Ammon's horn (tissue), 1 donor: ENCODE results near the gene SLC4A4.

ENCODE experiments used
- DNase-seq: peaks from one replicate; pipeline ENCODE4 v3.0.0-alpha.2; 2016; ENCODE audit warnings: low spot score

The SLC4A4 gene

DNA sequence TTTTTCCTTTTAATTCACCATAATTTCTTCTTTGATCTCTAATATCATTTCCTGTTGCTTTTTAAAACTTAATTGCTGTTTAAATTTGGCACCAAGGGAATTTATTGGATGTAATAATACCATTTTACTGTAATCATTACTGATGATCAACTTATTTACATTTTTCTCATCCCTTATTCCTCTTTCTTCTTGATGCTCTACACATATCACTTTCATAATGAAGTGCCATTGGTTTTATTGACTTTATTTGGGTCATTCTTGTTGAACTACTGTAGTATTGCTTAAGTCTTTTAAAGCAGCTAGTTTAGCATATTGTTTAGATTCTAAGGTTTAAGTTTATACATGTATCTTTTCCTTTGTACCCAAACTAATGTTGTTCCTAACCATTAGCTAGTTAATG, 130.7 kb downstream of the SLC4A4 start:
- no peak for DNase-seq

DNA sequence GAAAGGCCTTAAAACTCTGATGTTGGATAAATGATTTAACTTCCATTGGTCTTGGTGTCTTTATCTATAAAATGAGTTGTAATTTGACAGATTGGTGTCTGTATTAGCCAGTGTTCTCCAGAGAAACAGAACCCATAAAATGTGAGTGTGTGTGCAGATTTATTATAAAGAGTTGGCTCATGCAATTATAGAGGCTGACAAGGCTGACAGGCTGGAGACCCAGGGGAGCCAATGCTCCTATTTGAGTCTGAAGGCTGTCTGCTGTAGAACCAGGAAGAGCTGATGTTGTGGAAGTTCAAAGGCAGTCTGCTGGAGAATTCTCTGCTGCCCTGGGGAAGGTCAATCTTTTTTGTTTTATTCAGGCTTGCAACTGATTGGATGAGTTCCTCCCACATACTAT, 131.7 kb downstream of the SLC4A4 start:
- DNase-seq: no peak

DNA sequence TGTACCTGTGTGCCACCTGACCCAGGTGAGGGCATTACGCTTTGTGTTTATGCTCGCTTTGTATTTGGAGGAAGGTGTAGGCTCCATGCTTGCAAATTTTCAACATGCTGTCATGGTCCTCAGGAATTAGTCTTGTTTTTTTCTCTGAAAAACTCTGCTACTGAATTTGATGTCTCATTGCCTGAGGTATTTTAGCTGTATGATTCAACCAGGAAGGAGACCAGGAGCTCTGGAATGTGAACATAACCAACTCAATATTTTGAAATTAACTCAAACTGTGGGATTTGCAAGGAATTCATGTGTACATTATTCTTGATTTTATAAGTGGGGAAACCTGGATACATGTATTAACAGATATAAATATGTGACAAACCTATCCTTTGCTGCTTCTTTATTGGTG, 134.1 kb downstream of the SLC4A4 start:
- DNase-seq: no peak

DNA sequence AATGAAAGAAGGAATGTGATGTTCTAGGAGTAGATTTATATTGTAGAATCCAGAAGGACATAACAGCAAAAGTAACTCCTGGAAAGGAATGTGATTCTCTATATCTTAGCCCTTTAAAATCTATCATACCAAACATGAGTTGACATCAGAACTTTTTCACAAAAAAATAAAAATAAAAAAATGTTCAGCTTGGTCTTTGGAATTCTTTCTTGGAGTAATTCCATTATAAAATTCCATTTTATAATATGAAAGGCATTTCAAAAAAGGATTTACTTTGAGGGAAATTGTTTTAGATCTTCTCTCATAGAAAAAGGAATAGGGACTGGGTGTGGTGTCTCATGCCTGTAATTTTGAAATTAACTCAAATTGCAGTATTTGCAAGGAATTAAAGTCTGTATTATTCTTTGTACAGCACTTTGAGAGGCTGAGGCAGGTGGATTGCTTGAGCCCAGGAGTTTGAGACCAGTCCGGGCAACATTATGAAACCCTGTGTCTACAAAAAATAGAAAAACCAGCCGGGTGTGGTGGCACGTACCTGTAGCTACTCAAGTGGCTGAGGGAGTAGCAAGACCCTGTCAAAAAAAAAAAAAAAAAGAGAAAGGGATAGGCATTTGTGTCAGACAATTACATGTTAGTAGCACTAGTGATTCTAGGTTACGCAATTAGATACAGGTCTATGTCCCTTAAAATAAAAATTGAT, 134.9 kb downstream of the SLC4A4 start:
- no peak for DNase-seq

DNA sequence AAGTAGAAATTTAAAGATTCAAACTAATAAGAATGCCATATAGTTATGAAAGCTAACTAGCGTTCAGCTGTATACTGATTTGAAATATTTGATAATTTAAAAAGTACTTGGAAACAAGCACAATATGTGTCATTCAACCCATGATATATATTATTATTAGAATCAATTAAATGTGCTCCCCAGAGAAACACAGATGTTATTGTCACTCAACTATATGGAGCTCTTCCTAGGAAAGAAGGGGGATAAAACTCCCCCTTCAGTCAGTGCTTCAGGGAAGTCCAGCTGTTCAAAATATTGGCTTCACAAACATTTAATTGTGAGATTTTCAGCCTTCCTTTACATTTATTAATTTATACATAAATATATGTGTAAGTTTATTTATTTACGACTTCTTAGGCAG, 135.9 kb downstream of the SLC4A4 start:
- no peak for DNase-seq

DNA sequence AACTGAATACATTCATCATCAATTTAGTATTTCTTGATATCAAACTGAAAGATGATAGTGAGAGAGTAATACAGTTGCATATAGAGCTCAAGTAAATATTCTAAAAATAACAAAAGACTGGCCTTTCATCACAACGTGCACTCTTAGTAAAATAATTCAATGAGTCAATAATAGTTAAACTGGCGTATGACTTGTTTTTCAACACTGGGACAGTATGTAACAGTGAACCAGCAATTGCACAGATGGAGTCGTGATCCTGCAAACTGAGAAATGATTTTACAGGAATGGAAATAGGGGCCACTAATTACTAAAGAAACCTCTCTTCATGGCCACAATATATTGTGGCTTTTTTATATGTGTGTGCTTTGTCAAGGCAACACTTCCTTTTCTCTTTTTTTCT, 137.4 kb downstream of the SLC4A4 start:
- no peak for DNase-seq

DNA sequence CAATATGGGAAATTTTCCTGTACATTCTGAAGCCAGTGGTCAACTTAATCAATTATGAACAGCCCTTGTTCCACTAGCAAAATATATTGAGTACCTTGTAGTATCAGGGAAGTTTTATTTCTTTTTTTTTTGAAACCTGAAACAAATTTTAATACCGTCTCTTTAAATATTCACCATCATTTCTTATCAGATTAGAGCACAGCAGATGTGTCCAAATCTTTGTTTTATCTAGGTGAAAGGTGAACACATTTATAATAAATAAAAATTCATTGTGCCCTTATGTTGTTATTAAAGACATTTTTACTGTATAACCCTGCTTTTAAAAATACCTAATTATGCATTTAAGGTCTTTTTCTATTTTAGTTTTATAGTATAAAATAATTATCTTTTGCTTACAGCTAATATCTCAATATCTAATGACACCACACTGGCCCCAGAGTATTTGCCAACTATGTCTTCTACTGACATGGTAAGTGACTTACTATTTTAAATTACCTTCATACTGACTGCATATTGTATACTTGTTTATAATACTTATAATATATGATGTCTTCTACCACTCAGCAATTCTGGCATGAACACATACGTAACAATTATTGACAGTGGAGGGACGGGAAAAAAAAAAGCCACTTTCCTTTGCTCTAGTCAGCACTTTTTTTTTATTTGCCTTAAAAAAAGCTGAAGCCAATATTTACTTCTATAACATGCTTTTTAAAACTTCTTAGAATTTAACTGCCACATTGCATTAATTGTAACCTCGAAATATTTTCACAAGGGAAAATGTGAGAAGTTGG, 147.9 kb downstream of the SLC4A4 start:
- DNase-seq: no peak

DNA sequence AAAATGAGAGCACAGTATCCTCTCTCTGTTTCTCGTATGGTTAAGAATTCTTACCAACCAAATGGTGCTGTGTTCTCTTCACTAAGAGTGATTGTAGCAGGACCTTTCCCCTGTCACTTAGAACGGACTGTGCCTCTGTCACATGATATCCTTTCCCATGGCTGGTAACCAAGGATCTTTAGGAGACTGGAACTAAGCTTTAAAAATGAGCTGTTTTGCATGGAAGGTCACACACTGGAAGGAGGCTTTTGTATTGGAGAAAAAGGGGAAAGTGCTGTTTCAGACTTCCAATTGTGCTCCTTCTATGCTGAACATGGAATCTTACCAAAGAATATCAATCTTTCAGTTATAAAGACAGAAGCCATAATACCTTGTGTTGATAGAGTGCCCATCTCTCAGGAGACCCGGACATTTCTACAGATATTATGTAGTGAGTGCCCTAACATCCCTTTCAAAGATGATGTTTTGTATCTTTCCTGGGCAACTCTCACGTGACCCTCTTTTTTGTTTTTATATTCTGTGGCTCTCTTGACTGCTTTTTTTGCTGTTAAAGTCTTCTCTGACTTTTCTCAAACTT, 148.6 kb downstream of the SLC4A4 start:
- peak; percentile 82 for DNase-seq

DNA sequence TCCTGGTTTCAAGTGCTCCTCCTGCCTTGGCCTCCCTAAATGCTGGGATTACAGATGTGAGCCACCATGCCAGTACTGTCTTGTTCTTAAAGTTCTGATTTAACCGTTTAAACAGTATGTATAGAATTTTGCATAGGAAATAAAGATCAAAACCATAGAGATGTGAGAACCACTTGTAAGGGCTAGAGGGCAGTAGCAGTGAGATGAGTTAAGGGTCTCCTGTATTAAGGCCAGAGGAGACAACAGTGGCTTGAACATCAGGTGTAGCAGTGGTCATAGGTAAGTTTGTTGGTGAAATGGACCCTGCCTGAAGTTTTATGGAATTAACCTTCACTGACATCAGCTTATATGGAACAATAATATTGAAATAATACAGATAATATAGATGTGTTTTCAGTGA, 155.7 kb downstream of the SLC4A4 start:
- DNase-seq: no peak

DNA sequence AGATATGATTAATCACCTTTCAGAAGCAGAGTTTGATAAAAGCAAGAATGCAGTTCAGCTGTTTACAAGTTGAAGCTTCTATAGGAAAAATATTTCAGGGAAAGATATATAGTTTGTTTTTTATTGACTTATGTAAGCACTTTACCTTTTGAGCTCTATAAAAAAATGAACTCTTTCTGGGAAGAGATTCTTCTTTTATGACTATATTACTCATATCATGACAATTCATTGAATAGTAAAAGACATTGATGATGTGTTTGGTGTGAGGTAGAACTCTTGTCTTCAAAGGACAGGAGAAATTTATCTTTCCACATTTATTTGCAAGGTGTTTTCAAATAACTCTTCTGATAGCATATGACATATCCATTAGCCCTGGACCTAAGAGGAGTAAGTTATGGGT, 156.6 kb downstream of the SLC4A4 start:
- DNase-seq: no peak

DNA sequence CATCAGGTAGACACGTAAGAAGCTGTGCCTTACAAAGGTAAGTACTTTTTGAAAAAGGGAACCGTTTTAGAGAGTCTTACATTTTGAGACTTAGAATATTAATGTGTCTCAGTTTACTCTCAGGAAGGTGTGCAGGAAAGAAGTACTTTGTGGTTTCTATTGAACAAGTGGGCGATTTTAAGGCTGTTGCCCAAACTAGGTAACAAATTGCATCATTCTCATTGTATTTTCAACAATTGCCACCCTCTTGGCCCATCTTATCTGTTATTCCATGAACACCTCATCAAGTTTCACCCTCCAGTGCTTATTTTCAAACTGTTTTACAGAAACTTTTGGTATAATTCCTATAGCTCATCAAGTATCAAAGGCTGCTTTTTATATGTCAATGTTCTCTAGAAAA, 158.3 kb downstream of the SLC4A4 start:
- DNase-seq: no peak

DNA sequence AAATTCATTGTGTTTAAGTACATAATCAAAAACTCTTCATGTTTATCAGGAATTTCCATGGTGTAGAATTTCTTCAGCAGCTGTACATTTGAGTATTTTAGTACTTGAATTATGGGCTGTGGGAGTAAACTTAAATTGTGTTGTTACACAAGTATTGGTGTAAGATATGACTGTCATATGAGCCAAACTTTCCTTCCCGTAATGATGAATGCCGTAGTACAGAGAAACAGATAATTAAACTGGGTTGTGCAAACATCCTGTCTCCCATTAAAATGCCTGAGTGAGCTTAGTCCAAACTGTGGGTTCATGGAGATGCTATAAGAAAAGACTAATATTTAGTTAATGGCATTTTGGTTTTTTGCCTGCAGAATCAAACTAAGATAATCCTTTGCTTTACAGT, 159.2 kb downstream of the SLC4A4 start:
- no peak for DNase-seq

DNA sequence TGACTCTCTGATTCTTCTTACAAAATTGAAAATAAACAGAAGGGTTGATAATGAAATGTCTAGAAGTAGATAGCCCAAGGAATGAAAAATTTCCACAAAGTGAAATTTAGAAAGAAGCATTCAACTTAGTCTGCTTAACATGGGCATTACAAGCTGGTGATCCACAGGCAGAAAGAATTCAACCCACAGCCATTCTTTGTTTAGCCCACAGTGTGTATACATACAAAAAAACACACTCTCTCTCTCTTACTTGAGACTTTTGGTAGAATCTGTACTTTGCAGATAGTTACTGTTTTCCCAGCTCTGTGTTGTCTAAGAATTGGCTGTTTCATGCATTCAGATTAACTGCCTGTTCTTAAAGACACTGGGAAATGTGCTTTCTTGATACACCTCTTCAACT, 159.8 kb downstream of the SLC4A4 start:
- DNase-seq: no peak

DNA sequence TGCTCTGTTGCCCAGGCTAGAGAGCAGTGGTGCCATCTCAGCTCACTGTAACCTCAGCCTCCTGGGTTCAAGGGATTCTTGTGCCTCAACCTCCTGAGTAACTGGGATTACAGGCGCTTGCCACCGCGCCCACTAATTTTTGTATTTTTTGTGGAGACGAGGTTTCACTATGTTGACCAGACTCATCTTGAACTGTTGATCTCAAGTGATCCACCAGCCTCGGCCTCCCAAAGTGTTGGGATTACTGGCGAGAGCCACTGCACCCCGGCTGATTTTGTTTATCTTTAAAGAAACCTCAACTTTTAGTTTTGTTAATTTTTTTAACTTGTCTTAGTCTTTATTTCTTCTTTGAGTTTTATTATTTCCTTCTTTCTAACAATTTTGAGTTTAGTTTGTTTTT, 163.2 kb downstream of the SLC4A4 start:
- no peak for DNase-seq

DNA sequence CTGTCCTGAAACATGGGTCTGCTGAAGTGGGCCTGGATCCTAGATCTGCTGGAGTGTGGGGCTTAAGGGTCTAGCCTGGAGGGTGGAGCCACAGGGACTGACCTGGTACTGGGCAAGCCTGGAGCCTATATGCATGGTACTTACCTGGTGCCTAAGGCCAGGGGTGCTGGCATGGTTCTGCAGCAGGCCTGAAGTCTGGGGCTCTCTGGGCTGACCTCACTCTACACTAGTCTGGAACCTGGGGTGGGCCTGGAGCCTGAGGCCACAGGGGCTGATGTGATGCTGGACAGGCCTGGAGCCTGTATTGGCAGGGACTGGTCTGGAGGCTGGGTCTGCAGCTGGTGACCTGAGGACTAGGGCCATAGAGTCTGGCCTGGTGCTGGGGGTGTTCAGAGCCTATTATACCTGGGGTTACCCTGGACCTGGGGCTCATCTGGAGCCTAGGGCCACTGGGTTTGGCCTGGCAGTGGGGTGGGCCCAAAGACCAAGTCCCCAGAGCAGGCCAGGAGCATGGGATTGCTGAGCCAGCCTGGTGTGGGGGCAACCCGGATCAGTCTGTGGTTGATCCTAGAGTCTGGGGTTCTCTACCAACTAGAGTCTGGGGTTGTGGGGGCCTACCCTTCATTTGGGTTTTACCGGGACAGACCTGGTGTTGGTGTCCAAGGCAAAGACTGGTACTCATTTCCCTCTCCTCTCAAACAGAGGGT, 179.6 kb downstream of the SLC4A4 start:
- no peak for DNase-seq

DNA sequence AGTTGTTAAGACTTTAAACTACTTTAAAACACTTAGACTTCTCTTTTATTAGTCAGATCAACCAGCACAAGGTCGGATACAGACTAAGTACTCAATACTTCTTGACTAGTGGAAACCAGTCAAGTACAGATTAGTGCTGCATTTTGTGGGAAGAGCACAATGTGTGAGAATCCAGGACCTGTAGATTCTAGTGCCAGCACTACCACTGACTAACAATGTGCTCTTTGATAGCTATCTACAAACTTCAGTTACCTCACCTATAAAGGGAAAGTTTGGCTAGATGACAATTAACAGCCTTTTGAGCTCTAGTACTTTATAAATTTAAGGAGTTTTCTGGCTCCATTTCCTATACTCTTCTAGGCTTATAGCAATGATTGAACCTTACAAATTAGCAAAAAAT, 181.5 kb downstream of the SLC4A4 start:
- DNase-seq: no peak

DNA sequence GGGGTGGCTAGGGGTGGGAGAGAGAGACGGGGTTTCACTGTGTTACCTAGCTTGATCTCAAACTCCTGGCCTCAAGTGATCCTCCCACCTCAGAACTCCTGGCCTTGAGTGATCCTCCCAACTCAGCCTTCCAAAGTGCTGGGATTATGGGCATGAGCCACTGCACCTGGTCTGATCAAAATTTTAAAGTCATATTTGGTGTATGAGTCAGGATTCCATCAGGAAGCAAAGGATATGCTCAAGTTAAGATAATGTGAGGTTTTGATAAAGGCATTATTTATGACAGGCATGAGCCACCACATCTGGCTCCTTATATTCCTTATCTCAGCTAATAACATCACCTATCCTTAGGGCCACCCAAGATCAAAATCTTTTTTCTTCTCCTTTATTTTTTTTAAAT, 182.0 kb downstream of the SLC4A4 start:
- DNase-seq: no peak

DNA sequence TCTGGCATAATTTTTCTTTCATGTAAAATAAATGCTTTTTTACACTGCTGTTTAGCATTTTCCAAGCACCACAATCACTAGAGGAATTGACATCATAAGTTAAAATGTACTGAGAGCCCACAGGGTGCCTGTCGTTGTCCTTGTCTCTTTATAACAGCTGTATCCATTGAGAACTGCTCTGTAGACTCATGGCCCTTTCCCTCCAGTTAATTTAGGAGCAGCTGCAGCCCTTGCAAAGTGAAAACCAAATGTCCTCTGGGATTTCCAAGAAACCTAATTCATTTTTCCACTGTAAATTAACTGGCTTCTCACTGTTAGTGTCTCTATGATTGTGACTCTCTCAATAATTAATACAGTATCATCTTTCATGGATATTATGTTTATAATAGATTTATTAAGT, 185.9 kb downstream of the SLC4A4 start:
- DNase-seq: no peak

DNA sequence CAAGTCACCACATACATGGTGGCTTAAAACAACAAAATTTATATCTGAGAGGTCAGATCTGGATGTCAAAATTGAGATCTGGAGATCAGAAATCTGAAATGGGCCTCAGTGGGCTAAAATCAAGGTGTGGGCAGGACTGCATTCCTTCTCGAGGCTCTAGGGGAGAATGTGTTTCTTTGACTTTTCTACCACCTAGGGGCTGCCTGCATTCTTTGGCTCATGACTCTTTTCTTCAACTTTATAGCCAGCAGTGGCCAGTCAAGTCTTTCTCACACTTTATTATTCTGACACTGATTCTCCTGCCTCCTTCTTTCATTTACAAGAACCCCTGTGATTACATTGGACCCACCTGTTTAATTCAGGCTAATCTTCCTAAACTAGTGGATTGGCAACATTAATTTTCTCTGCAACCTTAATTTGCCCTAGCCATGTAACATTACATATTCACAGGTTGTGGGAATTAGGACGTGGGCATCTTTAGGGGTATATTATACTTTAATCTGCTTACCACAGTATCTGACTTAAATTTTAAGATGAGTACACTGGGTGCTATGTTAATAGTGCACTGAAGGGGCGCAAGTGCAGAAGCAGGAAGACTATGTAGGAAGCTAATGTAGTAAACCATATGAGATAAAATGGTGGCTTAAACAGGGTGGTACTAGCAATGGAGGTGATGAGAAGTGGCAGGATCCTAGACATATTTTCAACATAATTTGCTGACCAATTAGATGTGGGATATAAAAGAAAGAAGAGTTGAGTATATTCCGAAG, 188.0 kb downstream of the SLC4A4 start:
- no peak for DNase-seq

DNA sequence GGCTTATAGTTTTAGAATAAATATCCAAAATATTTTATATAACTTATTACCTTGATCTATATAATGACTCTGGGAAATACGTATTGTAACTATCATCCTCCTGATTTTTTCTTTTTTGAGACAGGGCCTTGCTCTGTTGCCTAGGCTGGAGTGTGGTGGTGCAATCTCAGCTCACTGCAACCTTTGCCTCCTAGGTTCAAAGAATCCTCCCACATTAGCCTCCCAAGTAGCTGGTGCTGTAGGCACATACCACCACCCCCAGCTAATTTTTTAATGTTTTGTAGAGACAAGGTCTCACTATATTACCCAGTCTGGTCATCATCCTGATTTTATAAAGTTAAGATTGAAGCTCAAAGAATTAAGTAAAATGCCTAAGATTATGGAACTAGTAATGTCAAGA, 193.6 kb downstream of the SLC4A4 start:
- DNase-seq: no peak

DNA sequence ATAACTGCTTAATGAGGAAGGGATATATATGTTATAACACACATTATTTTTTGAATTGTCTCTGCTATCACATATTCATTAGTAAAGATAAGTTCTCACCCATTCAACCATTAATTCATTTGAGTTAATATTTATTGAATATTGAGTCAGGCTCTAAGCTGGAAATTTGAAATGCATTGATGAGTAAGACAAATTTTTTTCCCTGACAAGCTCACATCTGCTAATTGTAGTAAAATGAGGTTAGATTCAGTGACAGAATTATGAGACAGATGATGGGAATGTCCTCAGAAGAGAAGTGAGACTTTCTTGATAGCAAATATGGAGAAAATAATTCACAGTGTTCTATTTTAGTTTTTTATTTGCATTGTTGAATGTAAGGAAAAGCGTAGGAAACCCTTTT, 194.3 kb downstream of the SLC4A4 start:
- no peak for DNase-seq

DNA sequence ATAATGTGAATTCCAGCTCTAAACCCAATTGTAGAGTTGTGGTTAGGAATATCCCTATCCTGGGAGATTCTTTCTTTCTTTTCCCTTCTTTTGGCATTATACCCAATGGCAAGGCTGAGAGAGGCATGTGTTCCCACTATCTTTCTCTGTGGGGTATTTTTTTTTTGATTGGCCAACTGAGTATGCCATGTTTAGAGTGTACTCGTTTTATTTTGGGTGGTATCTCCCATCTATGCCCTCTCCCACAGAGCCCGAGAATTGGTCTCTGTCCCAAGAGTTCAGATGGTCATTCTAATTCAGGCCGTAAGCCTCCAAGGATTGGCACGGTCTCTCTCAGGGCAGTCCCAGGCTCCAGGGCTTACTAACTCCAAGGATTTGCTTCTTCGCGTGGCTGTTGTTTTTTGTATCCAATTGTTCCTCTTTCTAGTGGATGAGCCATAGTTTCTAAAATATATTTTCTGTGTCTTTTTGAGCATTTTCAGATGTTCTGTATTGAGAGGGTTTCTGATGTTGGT, 198.8 kb downstream of the SLC4A4 start:
- DNase-seq: no peak
